Ramos (cell line): ENCODE measurements around the gene DIS3L2.
"Not testable (repeated sequence)": the region's sequence is repeated elsewhere in the genome, so short reads cannot be mapped to it uniquely, and the experiment has no call there.

Experiments
- in situ Hi-C: fragments of 300-500 bp; cut with MboI; formaldehyde crosslinking; loops from one replicate; pipeline ENCODE4 v1.14.3; 2022; ENCODE audit warnings: low sequenced_read_pairs; ENCODE audit not compliant: unreplicated experiment

The DIS3L2 gene

GRCh38 chr2:231928481-231928880, 33.0 kb upstream of the DIS3L2 start:
- in situ Hi-C loops = no loop called here

DNA sequence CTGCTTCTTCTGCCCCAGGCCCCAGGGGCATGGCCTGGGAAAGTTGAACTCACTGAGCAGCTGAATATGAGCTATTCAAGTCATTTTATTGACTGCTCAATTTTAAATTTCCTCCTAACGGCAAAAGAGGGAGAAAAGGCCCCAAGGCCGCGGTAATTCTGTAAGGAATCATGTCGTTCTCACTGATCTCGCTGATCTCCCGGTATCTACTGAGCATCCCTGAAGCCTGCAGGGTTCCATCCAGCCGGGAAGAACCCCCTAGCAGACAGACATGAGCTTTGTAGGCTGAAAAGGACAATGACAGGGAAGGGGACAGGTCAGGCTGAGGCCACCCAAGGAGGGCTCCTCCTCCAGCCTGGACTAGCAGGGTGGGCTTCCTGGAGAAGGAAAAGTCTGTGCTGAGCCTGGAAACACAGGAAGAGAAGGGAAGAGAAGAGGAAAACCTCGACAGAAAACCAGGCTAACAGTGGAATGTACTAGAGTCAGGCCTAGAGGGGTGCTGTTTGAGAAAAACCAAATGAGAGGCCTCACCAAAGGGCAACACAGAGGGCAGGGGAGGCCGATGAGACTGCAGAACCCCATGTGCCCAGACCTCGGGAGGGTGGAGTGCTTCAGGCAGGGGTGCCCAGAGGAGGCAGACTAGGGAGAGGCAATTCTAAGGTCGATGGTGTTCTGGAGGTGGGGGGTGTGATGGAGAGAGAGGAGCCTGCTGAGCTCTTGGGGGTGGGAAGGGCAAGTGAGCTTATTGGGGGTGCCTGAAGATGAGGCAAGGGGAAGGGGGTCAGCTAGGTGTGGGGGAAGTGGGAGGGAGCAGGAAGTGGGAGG, 32.4 kb upstream of the DIS3L2 start:
- in situ Hi-C loops = no loop called here

DNA sequence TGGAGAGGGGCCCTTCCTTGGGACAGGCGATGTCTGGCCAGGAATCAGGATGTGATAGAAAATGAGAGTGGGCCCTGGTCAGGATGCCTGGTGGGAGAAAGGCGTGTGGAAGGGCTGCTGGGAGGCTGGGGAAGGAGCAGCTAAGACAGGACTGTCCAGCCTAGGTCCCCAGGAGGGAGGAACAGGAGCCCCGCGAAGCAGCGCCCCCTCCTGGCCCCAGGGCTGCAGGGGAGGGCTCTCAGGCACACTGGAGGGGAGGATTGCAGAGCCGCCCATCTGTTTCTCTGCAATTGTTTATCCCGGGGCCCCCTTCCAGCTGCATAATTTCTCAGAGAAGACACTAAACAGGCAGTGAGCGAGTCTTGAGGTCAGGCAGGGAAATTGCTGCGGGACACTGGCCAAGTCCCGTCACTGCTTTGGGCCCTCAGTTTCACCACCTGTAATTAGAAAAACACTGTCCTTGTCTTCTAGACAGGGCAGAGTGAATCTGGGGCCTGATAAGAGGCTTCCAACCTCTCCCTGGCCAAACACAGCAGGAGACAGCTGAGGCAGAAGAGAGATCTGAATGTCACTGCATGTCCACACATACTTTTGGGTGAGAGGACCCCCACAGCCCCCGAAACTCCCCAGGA, 31.4 kb upstream of the DIS3L2 start:
- in situ Hi-C loops = no loop called here

- in situ Hi-C loops = no loop called here
Observed at GRCh38 chr2:231930593-231931281, 30.8 kb upstream of the DIS3L2 start.

DNA sequence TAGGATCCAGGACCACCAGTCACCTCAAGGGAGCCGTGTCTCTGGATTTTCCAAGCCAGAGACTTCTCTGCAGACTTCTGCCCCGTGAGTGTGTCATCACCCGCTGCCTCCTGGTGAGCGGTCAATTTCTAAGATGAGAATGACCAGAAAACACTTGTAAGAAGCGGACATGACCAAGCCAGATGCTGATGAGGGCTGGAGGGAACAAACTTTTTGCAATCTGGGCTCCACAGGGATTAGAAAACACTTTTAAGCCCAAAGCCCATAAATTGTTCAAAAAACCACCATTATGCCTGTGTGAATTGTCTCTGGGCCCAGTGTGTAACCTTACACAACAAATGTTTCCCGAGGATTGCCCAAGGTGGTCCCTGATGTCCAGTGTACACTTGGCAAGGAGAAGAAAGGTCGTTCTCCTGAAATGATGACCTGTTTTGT, 30.0 kb upstream of the DIS3L2 start:
- in situ Hi-C loops = no loop called here

DNA sequence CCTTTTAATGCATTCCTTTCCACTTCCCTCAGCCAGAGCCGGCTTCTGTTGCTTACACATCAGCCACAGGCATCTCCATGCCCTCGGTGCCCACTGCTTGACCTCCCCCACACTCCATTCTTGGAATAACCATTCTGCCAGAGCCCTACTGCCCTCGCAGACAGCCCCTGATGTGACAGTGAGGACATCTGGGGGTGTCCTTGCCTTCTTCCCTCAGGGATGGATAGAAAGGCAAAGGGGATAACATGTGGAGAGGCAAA, 28.9 kb upstream of the DIS3L2 start:
- in situ Hi-C loops = no loop called here

- in situ Hi-C loops = no loop called here
Observed at GRCh38 chr2:231932985-231933915, 28.3 kb upstream of the DIS3L2 start.

DNA sequence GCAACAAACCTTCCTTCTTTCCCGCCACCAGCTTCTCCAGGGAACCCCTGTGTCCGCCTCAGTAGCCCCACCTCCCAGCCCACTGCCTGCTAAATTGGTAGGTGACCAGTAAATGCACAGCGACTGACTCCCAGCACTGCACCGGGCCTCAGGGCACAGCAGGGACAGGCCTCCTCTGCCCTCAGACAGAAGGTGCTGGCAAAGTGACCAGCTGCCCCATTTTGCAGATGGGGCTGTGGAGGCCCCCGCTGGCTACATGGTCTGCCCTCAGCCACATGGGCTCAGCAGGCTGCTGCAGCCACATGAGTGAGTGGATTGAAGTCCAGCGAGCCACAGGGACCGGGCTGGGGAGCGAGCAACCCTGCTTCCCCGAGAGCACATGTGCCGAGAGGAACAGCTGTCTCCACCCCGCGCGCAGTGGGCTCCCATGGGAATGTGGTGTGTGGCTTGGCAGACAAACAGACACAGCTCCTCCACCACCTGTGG, 27.6 kb upstream of the DIS3L2 start:
- in situ Hi-C loops = no loop called here

GRCh38 chr2:231934441-231935206, 26.9 kb upstream of the DIS3L2 start:
- in situ Hi-C loops = no loop called here

- in situ Hi-C loops = no loop called here
Observed at GRCh38 chr2:231935207-231935524, 26.3 kb upstream of the DIS3L2 start.

- in situ Hi-C loops = no loop called here
Observed at GRCh38 chr2:231935815-231936214, 25.7 kb upstream of the DIS3L2 start.

- in situ Hi-C loops = no loop called here
Observed at GRCh38 chr2:231936491-231936890, 25.0 kb upstream of the DIS3L2 start.

- in situ Hi-C loops = no loop called here
Observed at GRCh38 chr2:231937057-231937456, 24.5 kb upstream of the DIS3L2 start.

DNA sequence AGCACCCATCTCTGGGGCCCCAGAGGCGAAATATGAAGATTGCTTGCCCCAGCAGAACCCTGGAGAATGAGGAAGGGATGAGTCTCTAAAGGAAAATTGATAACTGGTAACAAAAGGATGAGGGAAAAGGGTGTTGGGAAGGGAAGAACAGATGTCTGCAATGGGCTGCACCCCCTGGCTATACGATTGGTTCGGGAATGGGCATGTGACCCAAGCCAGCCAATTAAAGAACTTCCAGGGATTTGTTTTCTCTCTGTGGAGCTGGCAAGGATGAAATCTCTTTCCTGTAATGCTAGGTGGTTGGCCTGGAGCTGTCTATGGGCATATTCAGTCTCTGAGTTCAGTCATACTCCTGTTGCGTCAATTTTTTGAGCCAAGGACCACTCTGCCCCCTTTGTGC, 22.5 kb upstream of the DIS3L2 start:
- in situ Hi-C loops = no loop called here

GRCh38 chr2:231940795-231941194, 20.7 kb upstream of the DIS3L2 start:
- in situ Hi-C loops = no loop called here

- in situ Hi-C loops = no loop called here
Observed at GRCh38 chr2:231941673-231942072, 19.8 kb upstream of the DIS3L2 start.

DNA sequence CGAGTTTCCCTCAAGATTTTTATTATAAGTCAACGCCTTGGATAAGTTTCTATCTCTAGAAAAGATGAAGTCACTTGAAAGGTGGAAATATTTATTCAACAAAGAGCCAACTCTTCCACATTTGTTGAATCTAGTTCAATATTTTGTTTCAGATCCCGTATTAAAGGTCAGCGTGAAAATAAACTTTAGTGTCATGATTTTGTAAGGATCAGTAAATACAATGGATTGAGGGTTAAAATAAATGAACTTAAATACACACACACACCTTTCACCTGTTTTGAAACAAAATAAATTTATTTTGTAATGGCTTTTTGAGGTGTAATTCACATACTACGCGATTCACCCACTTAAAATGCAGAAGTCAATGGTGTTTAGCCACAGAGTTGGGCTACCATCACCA, 19.3 kb upstream of the DIS3L2 start:
- in situ Hi-C loops = no loop called here

DNA sequence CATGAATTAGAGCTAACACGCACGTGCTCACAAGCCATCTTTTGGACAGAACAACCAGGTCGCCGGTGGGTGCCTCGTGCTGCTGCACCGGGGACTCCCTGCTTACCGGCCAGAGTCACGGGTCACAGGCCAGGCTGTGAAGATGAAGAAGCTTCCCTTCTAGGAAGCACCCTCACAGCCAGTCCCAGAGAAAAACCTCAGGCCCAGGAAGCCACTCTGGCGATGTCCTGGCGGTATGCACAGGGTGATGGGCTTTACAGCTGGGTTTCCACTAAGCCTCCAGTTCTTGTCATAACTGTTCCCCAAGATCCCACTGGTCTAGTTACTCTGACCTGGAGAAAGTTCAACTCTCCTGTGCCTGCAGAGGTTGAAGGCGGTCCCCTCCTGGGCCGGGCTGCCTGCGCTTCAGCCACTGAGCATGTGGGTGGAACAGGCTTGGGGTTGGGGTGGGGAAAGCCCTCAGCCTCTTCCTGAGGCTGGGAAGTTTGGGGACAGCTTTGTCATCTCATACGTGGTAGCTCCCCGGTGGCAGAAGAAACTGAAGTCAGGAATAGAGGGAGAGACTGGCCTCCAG, 15.2 kb upstream of the DIS3L2 start:
- in situ Hi-C loops = no loop called here

DNA sequence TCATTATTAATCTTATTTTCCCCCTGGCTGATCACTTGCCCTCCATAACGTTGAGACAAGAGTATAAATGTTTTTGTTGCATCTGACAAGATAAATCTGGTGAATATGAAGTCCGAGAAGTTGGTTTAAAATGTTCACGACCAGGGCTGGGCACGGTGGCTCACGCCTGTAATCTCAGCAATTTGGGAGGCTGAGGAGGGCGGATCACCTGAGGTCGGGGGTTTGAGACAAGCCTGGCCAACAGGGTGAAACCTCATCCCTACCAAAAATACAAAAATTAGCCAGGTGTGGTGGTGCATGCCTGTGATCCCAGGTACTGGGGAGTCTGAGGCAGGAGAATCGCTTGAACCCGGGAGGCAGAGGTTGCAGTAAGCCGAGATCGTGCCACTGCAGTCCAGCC, 14.4 kb upstream of the DIS3L2 start:
- in situ Hi-C loops = not testable (repeated sequence)
